ENCODE measurements around the gene FGF9. TPM values are rescaled to one million over a fixed set of nuclear protein-coding genes. Genes with fewer than 3 reads are reported as not detected.

The FGF9 gene
- total RNA-seq, 1 experiment from 2014 or later = 1.5 TPM

- TF ChIP-seq POLR2AphosphoS5 (IDR thresholded peaks at IDR 0.05; ENCODE audit: low read depth, low read length) (no peak), RAD21 (IDR thresholded peaks at IDR 0.05; ENCODE audit: low read depth) (no peak), ZNF274 (IDR thresholded peaks at IDR 0.05; ENCODE audit: low read depth, low read length) (no peak), JUND (IDR thresholded peaks at IDR 0.05) (no peak)
Measured at GRCh38 chr13:21636656-21637055, 34.2 kb upstream of the FGF9 start (continued).

GRCh38 chr13:21637296-21637695, 33.6 kb upstream of the FGF9 start:
- H3K36me3 ChIP-seq (ENCODE audit: control insufficient read depth in 1 of 2, insufficient read depth in 2 of 2, low read length in 2 of 2) = no peaks in the 10 kb centered on the region
- ChIA-PET CTCF (interaction anchor here (1.0 to 2.3 kb wide), 17 partner anchors 8 to 1159 kb away, joined by 3 to 14 read pairs (median 6); partner anchors contain the start of gene FGF9), RAD21 (ENCODE audit: low non-redundant PET in 1 of 2, low total read pairs in 2 of 2, uncharacterized antibody in 2 of 2, unreplicated experiment in 2 of 2) (interaction anchor here in 1 of 2 experiments (1.6 kb wide), 1 partner anchor 33 kb away, joined by 6 read pairs; no protein-coding TSS in a partner anchor), POLR2A (interaction anchor here (1.5 kb wide), 1 partner anchor 10 kb away, joined by 4 read pairs; no protein-coding TSS in a partner anchor)
- peak overlapping the region; percentile 82 for H3K27ac ChIP-seq (ENCODE audit: low read depth, low read length)
- DNase-seq (ENCODE audit: low read depth, low spot score) (peak; percentile 94), ATAC-seq (peak; percentile 98)
- no peak overlapping the region for H2AFZ ChIP-seq (ENCODE audit: low read depth, low read length, poor library complexity, severe bottlenecking)
- intact Hi-C loops (cut with micrococcal nuclease) = loop anchor here (5.0 to 10.0 kb wide), 5 partner anchors 398 to 1155 kb away; no protein-coding TSS in a partner anchor
- no peaks in the 10 kb centered on the region for H3K27me3 ChIP-seq (ENCODE audit: insufficient read depth, low read length)
- no peaks in the 10 kb centered on the region for H3K79me2 ChIP-seq (ENCODE audit: insufficient read depth, low read length)
- TF ChIP-seq CEBPB (IDR thresholded peaks at IDR 0.05; ENCODE audit: low read depth) = 0 out of 2 replicates have a peak, but pooled peaks have one; percentile 21
- no peak for TF ChIP-seq SIN3A (IDR thresholded peaks at IDR 0.05; ENCODE audit: low read depth)
- no peak for TF ChIP-seq POLR2A (IDR thresholded peaks at IDR 0.05; ENCODE audit: borderline replicate concordance, extremely low read depth, insufficient read depth, insufficient read length)
- TF ChIP-seq FOSL1 (IDR thresholded peaks at IDR 0.05; ENCODE audit: low read depth) = peak; percentile 77
- peak; percentile 89 for TF ChIP-seq TCF7L2 (IDR thresholded peaks at IDR 0.05; ENCODE audit: borderline replicate concordance, extremely low read depth, insufficient read depth, insufficient read length)
- TF ChIP-seq SP1 (IDR thresholded peaks at IDR 0.05; ENCODE audit: low read depth) = peak; percentile 70
- TF ChIP-seq CBX3 (IDR thresholded peaks at IDR 0.05; ENCODE audit: low read depth) = peak; percentile 69
- no peak for TF ChIP-seq REST (IDR thresholded peaks at IDR 0.05; ENCODE audit: low read depth)
- TF ChIP-seq ZBTB33 (IDR thresholded peaks at IDR 0.05; ENCODE audit: extremely low read depth, insufficient replicate concordance, low read length) = no peak
- TF ChIP-seq MAX (IDR thresholded peaks at IDR 0.05) = peak; percentile 67
- 0 out of 2 replicates have a peak, but pooled peaks have one; percentile 25 for TF ChIP-seq ELF1 (IDR thresholded peaks at IDR 0.05; ENCODE audit: borderline replicate concordance, low read depth)
- TF ChIP-seq ATF3 (IDR thresholded peaks at IDR 0.05) = no peak
- peak; percentile 50; the same call in 1 of the 2 replicates for TF ChIP-seq POLR2AphosphoS5 (IDR thresholded peaks at IDR 0.05; ENCODE audit: low read depth, low read length)
- peak; percentile 77 for TF ChIP-seq JUND (IDR thresholded peaks at IDR 0.05)
- no peak for TF ChIP-seq YY1 (IDR thresholded peaks at IDR 0.05; ENCODE audit: extremely low read depth, insufficient replicate concordance, low read depth, low read length)
- H3K9ac ChIP-seq (ENCODE audit: low read length) = no peak overlapping the region
- peak overlapping the region; percentile 10 to 37; a peak in 3 of 4 replicates for H3K4me3 ChIP-seq (replicated peaks in 1 of 2; ENCODE audit: low read depth in 1 of 2, low read length in 2 of 2)
- H3K4me2 ChIP-seq (ENCODE audit: low read length) = peak overlapping the region; percentile 64
- H4K20me1 ChIP-seq (ENCODE audit: insufficient read depth) = no peaks in the 10 kb centered on the region
- no peaks in the 10 kb centered on the region for H3K9me3 ChIP-seq (ENCODE audit: control insufficient read depth in 1 of 2, insufficient read depth in 1 of 2, low read depth in 1 of 2, low read length in 2 of 2)
- no peaks in the 10 kb centered on the region for H3K9me2 ChIP-seq (ENCODE audit: insufficient read depth)
- H3K4me1 ChIP-seq (ENCODE audit: control insufficient read depth in 1 of 2, insufficient read depth in 2 of 2, low read length in 2 of 2) = peaks cover 17 to 20% of the 10 kb centered on the region in 2 experiments
- no TSS peak for BruUV-seq (replicated peaks)
